MM.1S (cell line): ENCODE measurements around the gene ATP13A2.

Source experiments
- DNase-seq: peaks from one replicate; pipeline ENCODE4 v3.0.0-alpha.2; 2015
- H2AFZ ChIP-seq: fragments of 300-600 bp; sonication (generic); 2 replicates; pipeline ENCODE4 v1.6.0; 2016; ENCODE audit warnings: antibody characterized with exemption, low read length
- H3F3A ChIP-seq: fragments of 300-600 bp; sonication (generic); 2 replicates; pipeline ENCODE4 v1.6.1; 2016; ENCODE audit warnings: mild to moderate bottlenecking, antibody characterized with exemption, low read length, moderate library complexity, mixed read lengths; ENCODE audit not compliant: insufficient read depth
- H3K27ac ChIP-seq: fragments of 300-600 bp; sonication (generic); 2 replicates; pipeline ENCODE4 v1.5.1; 2016; ENCODE audit warnings: mild to moderate bottlenecking, low read length
- H3K27me3 ChIP-seq: fragments of 300-600 bp; sonication (generic); replicated peaks from 2 replicates; pipeline ENCODE4 v1.6.0; 2016; ENCODE audit warnings: low read length; ENCODE audit not compliant: insufficient read depth
- H3K36me3 ChIP-seq: fragments of 300-600 bp; sonication (generic); replicated peaks from 2 replicates; pipeline ENCODE4 v1.6.1; 2016; ENCODE audit warnings: mild to moderate bottlenecking, low read length, mixed read lengths; ENCODE audit not compliant: insufficient read depth
- H3K4me1 ChIP-seq: fragments of 300-600 bp; sonication (generic); 2 replicates; pipeline ENCODE4 v1.6.1; 2016; ENCODE audit warnings: low read length, mixed read lengths
- H3K4me2 ChIP-seq: fragments of 300-600 bp; sonication (generic); 2 replicates; pipeline ENCODE4 v1.6.0; 2016; ENCODE audit warnings: low read depth, low read length
- H3K4me3 ChIP-seq: fragments of 300-600 bp; sonication (generic); 2 replicates; pipeline ENCODE4 v1.5.1; 2016; ENCODE audit warnings: low read length, mixed read lengths
- H3K79me2 ChIP-seq: fragments of 300-600 bp; sonication (generic); 2 replicates; pipeline ENCODE4 v1.6.1; 2016; ENCODE audit warnings: mixed run types, low read length, mixed read lengths
- H3K9ac ChIP-seq: fragments of 300-600 bp; sonication (generic); 2 replicates; pipeline ENCODE4 v1.6.1; 2016; ENCODE audit warnings: low read length, mixed read lengths
- H3K9me2 ChIP-seq: fragments of 300-600 bp; sonication (generic); replicated peaks from 2 replicates; pipeline ENCODE4 v1.6.1; 2016; ENCODE audit warnings: mild to moderate bottlenecking, low read length, mixed read lengths; ENCODE audit not compliant: insufficient read depth
- H3K9me3 ChIP-seq: fragments of 300-600 bp; sonication (generic); replicated peaks from 2 replicates; pipeline ENCODE4 v1.6.1; 2016; ENCODE audit warnings: mild to moderate bottlenecking, low read length, mixed read lengths; ENCODE audit not compliant: insufficient read depth
- H4K20me1 ChIP-seq: fragments of 300-600 bp; sonication (generic); 2 replicates; pipeline ENCODE4 v1.6.1; 2016; ENCODE audit warnings: mild to moderate bottlenecking, low read length, moderate library complexity, mixed read lengths; ENCODE audit not compliant: insufficient read depth
- CTCF ChIP-seq: fragments of 300-600 bp; sonication (generic); IDR thresholded peaks from 2 replicates; pipeline ENCODE4 v1.5.1; 2016; ENCODE audit warnings: antibody characterized with exemption, low read length, mixed read lengths
- EZH2 ChIP-seq: fragments of 300-600 bp; sonication (generic); optimal IDR thresholded peaks from 2 replicates; pipeline ENCODE3; 2017; ENCODE audit warnings: low read depth, mild to moderate bottlenecking, antibody characterized with exemption, low read length, mixed read lengths
- EZH2phosphoT487 ChIP-seq: fragments of 300-600 bp; sonication (generic); IDR thresholded peaks from 2 replicates; pipeline ENCODE4 v1.6.1; 2018; ENCODE audit warnings: antibody characterized with exemption, low read length

Gene ATP13A2

GRCh38 chr1:17028662-17029188, 17.0 kb upstream of the ATP13A2 start:
- H3K36me3 ChIP-seq, result peaks cover 3% of the 10 kb centered on the region; the same call in 1 of the 2 replicates
- no peak overlapping the region for H3K4me3 ChIP-seq
- peaks cover 3% of the 10 kb centered on the region; the same call in 1 of the 2 replicates for H3K79me2 ChIP-seq
- no peaks in the 10 kb centered on the region for H3F3A ChIP-seq
- DNase-seq, result no peak
- H3K4me1 ChIP-seq, result no peaks in the 10 kb centered on the region
- no peaks in the 10 kb centered on the region for H3K9me2 ChIP-seq
- no peaks in the 10 kb centered on the region for H3K9me3 ChIP-seq
- H3K27ac ChIP-seq, result no peak overlapping the region
- no peak overlapping the region for H2AFZ ChIP-seq
- no peak for TF ChIP-seq EZH2
- no peak for TF ChIP-seq CTCF
- no peak for TF ChIP-seq EZH2phosphoT487
- no peak overlapping the region for H3K9ac ChIP-seq
- H3K27me3 ChIP-seq, result no peaks in the 10 kb centered on the region
- H4K20me1 ChIP-seq, result no peaks in the 10 kb centered on the region
- H3K4me2 ChIP-seq, result no peak overlapping the region

- no peak overlapping the region for H3K27ac ChIP-seq
- no peak overlapping the region for H3K4me2 ChIP-seq
- no peaks in the 10 kb centered on the region for H3K9me2 ChIP-seq
- no peaks in the 10 kb centered on the region for H3K4me1 ChIP-seq
- no peak for DNase-seq
- no peak overlapping the region for H3K4me3 ChIP-seq
- H3K36me3 ChIP-seq, result peaks cover 5% of the 10 kb centered on the region; the same call in 1 of the 2 replicates
- H3K9me3 ChIP-seq, result no peaks in the 10 kb centered on the region
- no peak overlapping the region for H3K9ac ChIP-seq
- H3F3A ChIP-seq, result no peaks in the 10 kb centered on the region
- H2AFZ ChIP-seq, result no peak overlapping the region
- no peaks in the 10 kb centered on the region for H4K20me1 ChIP-seq
- TF ChIP-seq CTCF (no peak), EZH2 (no peak), EZH2phosphoT487 (no peak)
- H3K27me3 ChIP-seq, result no peaks in the 10 kb centered on the region
- H3K79me2 ChIP-seq, result no peaks in the 10 kb centered on the region
These were observed 16.2 kb upstream of the ATP13A2 start for GRCh38 chr1:17027900-17028299.

- Histone ChIP-seq H3F3A (no peaks in the 10 kb centered on the region), H3K27me3 (no peaks in the 10 kb centered on the region), H4K20me1 (no peaks in the 10 kb centered on the region), H2AFZ (no peak overlapping the region), H3K27ac (no peak overlapping the region), H3K4me3 (no peak overlapping the region), H3K4me2 (no peak overlapping the region), H3K36me3 (peaks cover 6% of the 10 kb centered on the region; the same call in 1 of the 2 replicates), H3K4me1 (no peaks in the 10 kb centered on the region), H3K79me2 (no peaks in the 10 kb centered on the region), H3K9me3 (no peaks in the 10 kb centered on the region), H3K9me2 (no peaks in the 10 kb centered on the region), H3K9ac (no peak overlapping the region)
- TF ChIP-seq EZH2 (no peak), CTCF (no peak), EZH2phosphoT487 (no peak)
- no peak for DNase-seq
These were observed 15.7 kb upstream of the ATP13A2 start for GRCh38 chr1:17027403-17027802.
